ENCODE results near the gene RPLP1.
A peak's percentile ranks its signal among the peaks of the same experiment; 100 is the strongest.

DNA sequence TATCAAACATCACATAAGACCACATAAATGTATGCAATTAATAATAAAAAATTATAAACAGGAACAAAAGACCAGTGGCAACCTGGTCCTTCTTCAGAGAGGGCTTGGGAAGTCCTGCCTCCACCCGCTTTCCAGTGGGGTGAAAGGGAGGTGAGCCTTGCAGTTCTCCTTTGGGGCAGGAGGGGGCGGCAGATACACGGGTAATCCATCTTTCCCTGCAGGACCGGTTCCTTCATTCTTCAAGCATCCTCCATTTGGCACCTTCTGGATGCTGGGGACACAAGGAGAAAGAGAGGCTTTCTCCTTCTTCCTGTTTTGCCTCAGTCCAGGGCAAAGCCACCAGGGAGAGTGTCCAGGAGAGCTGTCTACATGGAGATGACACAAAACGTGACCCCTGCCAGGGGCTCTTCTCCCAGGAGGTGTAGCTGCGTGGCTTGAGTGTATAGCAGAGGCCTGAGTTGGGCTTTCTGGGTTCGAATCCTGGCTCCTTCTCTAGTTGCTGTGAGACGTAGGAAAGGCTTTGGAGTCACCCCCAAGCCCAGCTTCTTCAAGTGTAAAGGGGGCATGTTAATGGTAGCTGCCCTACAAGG lies 23.2 kb downstream of the RPLP1 start:
- TF ChIP-seq, protein P1, sequence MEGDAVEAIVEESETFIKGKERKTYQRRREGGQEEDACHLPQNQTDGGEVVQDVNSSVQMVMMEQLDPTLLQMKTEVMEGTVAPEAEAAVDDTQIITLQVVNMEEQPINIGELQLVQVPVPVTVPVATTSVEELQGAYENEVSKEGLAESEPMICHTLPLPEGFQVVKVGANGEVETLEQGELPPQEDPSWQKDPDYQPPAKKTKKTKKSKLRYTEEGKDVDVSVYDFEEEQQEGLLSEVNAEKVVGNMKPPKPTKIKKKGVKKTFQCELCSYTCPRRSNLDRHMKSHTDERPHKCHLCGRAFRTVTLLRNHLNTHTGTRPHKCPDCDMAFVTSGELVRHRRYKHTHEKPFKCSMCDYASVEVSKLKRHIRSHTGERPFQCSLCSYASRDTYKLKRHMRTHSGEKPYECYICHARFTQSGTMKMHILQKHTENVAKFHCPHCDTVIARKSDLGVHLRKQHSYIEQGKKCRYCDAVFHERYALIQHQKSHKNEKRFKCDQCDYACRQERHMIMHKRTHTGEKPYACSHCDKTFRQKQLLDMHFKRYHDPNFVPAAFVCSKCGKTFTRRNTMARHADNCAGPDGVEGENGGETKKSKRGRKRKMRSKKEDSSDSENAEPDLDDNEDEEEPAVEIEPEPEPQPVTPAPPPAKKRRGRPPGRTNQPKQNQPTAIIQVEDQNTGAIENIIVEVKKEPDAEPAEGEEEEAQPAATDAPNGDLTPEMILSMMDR (IDR thresholded peaks at IDR 0.05; ENCODE audit: low read length) = peak; percentile 86
- TF ChIP-seq EZH2 (optimal IDR thresholded peaks at IDR 0.05; ENCODE audit: low read depth, low read length) = no peak
- no peak for TF ChIP-seq EZH2phosphoT487 (IDR thresholded peaks at IDR 0.05; ENCODE audit: low read length)
